WI38 (cell line): ENCODE data around the gene KNCN.
A peak's percentile ranks its signal among the peaks of the same experiment; 100 is the strongest.

Experiments
- H3K4me3 ChIP-seq: 2 replicates; pipeline ENCODE4 v1.5.1; 2011; ENCODE audit warnings: low read depth, mild to moderate bottlenecking, control low read depth, low read length
- TF ChIP-seq, protein P1 (sequence below): IDR thresholded peaks from 2 replicates; pipeline ENCODE4 v1.5.1; 2012; ENCODE audit warnings: low read depth, mild to moderate bottlenecking, control low read depth, low read length

KNCN gene

DNA sequence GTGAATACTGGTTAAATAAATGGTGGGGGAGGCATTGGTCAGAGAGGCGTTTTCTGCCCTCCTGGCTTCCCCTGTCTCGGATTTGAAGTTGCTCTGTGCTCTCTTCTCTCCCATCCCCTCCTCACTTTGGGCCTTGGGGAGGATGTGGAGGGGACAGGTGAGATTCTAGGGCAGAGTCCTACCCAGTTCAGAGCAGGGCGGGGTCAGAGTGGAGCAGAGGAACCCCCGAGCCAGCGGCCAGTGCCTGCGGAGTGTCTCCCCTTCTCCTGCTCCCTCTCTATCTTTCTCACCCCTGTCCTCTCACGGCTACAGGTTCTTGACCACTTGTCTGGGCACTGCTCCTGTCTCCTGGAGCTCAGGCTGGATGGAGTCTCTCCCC, 8.1 kb downstream of the KNCN start:
- TF ChIP-seq, protein P1, sequence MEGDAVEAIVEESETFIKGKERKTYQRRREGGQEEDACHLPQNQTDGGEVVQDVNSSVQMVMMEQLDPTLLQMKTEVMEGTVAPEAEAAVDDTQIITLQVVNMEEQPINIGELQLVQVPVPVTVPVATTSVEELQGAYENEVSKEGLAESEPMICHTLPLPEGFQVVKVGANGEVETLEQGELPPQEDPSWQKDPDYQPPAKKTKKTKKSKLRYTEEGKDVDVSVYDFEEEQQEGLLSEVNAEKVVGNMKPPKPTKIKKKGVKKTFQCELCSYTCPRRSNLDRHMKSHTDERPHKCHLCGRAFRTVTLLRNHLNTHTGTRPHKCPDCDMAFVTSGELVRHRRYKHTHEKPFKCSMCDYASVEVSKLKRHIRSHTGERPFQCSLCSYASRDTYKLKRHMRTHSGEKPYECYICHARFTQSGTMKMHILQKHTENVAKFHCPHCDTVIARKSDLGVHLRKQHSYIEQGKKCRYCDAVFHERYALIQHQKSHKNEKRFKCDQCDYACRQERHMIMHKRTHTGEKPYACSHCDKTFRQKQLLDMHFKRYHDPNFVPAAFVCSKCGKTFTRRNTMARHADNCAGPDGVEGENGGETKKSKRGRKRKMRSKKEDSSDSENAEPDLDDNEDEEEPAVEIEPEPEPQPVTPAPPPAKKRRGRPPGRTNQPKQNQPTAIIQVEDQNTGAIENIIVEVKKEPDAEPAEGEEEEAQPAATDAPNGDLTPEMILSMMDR: no peak
- H3K4me3 ChIP-seq: no peak overlapping the region

DNA sequence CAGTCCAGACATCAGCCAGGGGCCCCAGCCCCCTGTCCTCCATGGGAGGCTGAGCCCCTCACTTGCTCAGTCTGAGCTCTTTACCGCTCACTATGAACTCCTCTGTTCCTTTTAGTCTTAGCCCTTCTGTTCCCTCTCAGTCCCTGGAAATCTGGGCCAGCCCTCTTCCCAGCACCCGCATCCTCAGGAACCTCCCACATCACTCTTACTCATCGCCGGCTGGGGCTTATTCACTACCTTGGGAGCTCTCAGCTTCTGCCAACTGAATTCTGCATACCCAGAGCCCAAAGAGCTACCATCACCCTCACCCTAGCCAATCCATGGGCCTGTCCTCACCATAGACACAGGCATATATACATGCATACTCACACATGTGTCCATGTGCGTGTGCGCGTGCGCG, 11.5 kb downstream of the KNCN start:
- TF ChIP-seq, protein P1: no peak
- H3K4me3 ChIP-seq: no peak overlapping the region

DNA sequence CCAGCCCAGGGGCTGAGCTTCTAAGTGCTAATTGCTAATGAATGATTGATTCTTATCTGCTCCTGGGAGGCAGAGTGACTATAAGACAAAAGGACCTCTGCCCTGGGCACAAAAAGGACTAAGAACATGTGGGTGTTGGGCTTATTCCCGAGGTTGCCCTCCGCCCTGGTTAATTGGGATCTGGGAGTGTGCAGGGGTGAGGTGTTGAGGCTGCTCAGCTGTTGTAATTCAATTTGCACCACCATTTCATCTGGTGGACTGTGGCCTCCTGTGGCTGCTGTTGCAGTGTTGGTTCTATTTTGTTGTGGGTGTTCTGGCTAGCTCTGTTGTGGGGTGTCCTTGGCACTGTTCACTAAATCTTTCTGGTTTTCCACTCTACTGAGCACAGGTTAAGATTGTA, 13.3 kb downstream of the KNCN start:
- TF ChIP-seq, protein P1: no peak
- no peak overlapping the region for H3K4me3 ChIP-seq

- TF ChIP-seq, protein P1: no peak
- no peak overlapping the region for H3K4me3 ChIP-seq
These were observed 13.8 kb downstream of the KNCN start for GRCh38 chr1:46537651-46538050.

DNA sequence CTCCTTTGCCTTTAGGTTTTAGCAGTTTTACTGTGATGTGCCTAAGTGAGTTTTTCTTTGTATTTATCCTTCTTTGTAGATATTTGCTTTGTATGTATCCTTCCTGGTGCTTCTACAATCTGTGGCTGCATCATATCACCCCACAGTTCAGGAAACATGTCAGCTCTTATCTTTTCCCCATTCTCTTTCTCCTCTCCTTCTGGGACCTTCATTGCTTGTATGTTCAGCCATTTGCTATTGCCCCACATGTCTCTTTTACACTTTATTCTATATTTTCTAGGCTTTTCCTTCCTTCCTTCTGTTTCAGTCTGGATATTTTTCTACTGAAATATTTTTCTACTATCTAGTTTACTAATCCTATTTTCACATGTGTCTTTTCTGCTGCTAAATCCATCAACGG, 14.9 kb downstream of the KNCN start:
- no peak overlapping the region for H3K4me3 ChIP-seq
- TF ChIP-seq, protein P1: no peak

DNA sequence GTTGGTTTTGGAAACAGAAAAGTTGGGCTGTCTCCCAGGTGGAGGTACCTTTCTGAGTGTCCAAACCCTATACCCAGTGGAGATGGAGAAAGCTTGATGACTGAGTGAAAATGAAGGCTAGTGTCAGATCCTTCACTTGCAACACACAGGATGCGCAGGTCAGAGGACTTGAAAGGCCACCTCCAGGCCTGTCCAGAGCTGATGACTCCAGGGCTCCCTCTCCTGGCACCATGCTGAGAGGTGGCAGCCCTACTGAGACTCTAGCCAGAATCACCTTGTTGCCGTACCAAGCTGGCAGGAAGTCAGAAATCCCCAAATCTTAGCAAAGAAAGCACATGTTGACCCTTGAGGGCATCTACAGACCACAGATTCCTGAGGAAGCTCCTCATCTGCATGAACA, 16.4 kb downstream of the KNCN start:
- no peak overlapping the region for H3K4me3 ChIP-seq
- TF ChIP-seq, protein P1: peak; percentile 27; the same call in 1 of the 2 replicates

- H3K4me3 ChIP-seq: no peak overlapping the region
- TF ChIP-seq, protein P1: no peak
These were observed 18.1 kb downstream of the KNCN start for GRCh38 chr1:46533179-46533864.
